Mucosa of stomach (tissue), 1 donor: ENCODE measurements around the gene SRGAP2C.
"Not testable (repeated sequence)": the region's sequence is repeated elsewhere in the genome, so short reads cannot be mapped to it uniquely, and the experiment has no call there.

ENCODE experiments used
- H3K27me3 ChIP-seq: one replicate; pipeline ENCODE4 v1.7.0; 2013; ENCODE audit warnings: mild to moderate bottlenecking, low read length; ENCODE audit not compliant: control insufficient read depth, insufficient read depth
- H3K36me3 ChIP-seq: one replicate; pipeline ENCODE4 v1.7.0; 2013; ENCODE audit warnings: low read length; ENCODE audit not compliant: control insufficient read depth, insufficient read depth
- H3K4me1 ChIP-seq: one replicate; pipeline ENCODE4 v1.7.0; 2013; ENCODE audit warnings: mild to moderate bottlenecking, low read length; ENCODE audit not compliant: control insufficient read depth, insufficient read depth
- H3K4me3 ChIP-seq: one replicate; pipeline ENCODE4 v1.7.0; 2013; ENCODE audit warnings: low read length
- H3K9ac ChIP-seq: one replicate; pipeline ENCODE4 v1.7.0; 2013; ENCODE audit warnings: mild to moderate bottlenecking, low read length, moderate library complexity
- H3K9me3 ChIP-seq: one replicate; pipeline ENCODE4 v1.7.0; 2013; ENCODE audit warnings: mild to moderate bottlenecking, low read length, moderate library complexity; ENCODE audit not compliant: control insufficient read depth
- donor health status: Pancreatic carcinoma.

The SRGAP2C gene

DNA sequence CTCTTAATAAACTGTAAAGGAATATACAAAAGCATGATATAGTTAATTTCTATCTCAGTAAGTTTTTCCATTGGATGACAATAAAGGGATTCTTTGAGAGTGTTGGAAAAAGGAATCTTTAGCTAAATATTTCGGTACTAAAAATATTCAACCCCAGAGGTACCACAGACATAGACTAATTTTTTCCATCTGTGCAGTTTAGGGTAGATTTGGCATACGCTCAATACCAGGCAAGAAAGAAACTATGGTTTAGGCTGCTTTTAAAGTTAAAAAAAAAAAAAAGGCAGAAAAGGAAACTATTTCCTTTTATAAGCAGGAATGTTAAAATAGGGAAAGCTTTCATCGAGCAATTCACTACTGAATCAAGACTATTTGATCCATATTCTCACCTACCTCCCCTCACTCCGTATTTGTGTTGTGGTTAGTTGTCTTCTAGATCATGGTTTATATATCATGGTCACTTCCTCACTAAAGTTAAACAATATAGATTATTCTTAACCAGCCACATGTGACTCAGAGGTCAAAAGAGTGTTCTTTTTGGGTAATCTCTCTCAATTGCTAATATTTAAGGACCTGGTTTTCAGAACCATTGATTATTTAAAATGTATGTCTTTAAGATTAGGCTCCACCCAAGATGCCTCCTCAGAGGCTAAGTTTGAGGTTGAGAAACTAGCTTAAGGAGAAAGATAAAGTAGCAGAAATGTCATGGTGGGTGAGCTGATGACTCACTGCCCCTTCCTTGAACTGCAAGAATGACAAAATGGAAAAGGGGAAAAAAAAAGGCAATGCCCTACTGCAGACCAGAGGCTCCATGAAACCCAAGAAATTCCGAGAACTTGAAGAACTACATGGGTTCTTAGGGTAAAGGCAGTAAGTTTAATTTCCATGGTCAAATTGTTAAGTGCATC lies 20.7 kb upstream of the SRGAP2C start:
- not testable (repeated sequence) for H3K4me1 ChIP-seq, H3K9ac ChIP-seq, H3K4me3 ChIP-seq, H3K9me3 ChIP-seq, H3K27me3 ChIP-seq, H3K36me3 ChIP-seq

GRCh38 chr1:121165296-121165695 lies 19.5 kb upstream of the SRGAP2C start:
- not testable (repeated sequence) for H3K4me3 ChIP-seq, H3K9me3 ChIP-seq, H3K4me1 ChIP-seq, H3K36me3 ChIP-seq, H3K9ac ChIP-seq, H3K27me3 ChIP-seq

DNA sequence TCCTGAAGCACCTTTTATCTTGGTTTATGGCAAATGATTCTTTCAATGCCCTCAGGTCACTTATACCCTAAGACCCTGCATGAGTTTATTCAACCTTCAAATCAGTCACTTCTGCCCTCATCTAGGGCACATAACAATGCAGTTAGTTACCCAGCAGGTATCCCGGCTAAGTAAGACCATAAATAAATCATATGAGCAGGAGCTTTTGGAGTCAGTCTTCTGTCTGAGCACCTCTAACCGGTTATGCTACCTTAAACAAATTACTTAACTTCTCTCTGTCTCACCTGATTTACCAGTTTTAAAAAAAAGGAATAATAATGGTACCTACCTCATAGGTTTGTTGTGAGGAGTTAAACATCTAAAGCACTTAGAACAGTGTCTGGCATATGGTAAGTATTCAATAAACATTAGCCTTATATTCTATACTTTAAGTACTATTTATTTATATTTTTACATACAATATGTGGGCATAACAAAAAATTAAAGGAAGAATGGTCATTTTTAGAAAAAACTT lies 17.5 kb upstream of the SRGAP2C start:
- H3K9me3 ChIP-seq: not testable (repeated sequence)

DNA sequence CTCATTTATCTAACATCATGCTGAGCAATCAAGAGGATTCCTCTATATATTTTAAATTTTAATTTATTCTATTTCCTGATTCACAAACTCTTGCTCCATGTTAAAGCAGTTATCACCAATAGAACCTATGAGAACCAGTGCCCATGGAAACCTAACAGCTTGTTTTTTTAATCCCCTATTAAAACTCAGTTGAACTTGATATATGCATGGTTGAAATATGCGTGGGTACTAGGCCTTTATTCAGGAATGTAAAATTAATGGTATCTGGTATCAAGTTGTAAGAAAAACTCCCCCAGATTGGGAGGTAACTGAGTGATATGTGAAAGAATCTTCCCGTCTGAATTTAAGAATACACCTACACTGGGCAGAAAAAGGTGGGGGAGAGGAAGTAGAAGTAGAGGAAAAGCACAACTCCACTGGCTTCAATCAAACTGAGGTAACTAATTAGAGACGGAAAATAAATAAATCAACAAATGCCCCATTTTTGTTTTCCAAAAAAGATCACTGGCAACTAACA lies 16.6 kb upstream of the SRGAP2C start:
- H3K9me3 ChIP-seq, H3K9ac ChIP-seq, H3K4me3 ChIP-seq, H3K36me3 ChIP-seq, H3K27me3 ChIP-seq, H3K4me1 ChIP-seq: not testable (repeated sequence)

More for the DNA sequence above, 17.5 kb upstream of the SRGAP2C start:
- H3K4me1 ChIP-seq, H3K36me3 ChIP-seq, H3K4me3 ChIP-seq, H3K9ac ChIP-seq, H3K27me3 ChIP-seq: not testable (repeated sequence)

GRCh38 chr1:121176649-121177048 lies 8.1 kb upstream of the SRGAP2C start:
- not testable (repeated sequence) for H3K4me3 ChIP-seq, H3K9ac ChIP-seq, H3K4me1 ChIP-seq

DNA sequence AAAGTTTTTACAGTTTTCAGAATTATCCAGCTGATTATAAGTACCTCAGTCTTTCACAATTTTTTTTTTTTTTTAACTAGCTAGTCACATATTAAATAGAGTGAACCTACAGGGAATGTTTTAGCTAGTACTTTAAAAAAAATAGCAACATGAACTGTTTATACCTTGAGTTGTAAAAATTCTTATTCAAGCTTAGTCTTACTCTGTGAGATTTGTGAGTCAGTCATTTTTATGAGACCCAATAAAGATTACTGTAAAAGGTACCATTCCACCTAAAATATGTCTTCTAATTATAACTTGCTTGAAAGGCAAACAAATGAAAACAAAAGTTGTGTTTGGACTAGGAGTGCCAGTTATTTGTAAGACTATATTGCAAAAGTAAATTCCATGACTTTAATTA lies 6.6 kb upstream of the SRGAP2C start:
- H3K4me3 ChIP-seq, H3K27me3 ChIP-seq, H3K9me3 ChIP-seq, H3K4me1 ChIP-seq, H3K36me3 ChIP-seq, H3K9ac ChIP-seq: not testable (repeated sequence)

More at GRCh38 chr1:121176649-121177048, 8.1 kb upstream of the SRGAP2C start:
- not testable (repeated sequence) for H3K9me3 ChIP-seq, H3K36me3 ChIP-seq, H3K27me3 ChIP-seq

- H3K4me1 ChIP-seq, H3K9me3 ChIP-seq, H3K36me3 ChIP-seq, H3K9ac ChIP-seq, H3K4me3 ChIP-seq, H3K27me3 ChIP-seq: not testable (repeated sequence)
These were observed 908 bp upstream of the SRGAP2C start for GRCh38 chr1:121183867-121184266.

GRCh38 chr1:121185140-121185708 lies 449 bp downstream of the SRGAP2C start:
- H3K4me1 ChIP-seq, H3K36me3 ChIP-seq, H3K27me3 ChIP-seq, H3K9ac ChIP-seq, H3K9me3 ChIP-seq, H3K4me3 ChIP-seq: not testable (repeated sequence)

DNA sequence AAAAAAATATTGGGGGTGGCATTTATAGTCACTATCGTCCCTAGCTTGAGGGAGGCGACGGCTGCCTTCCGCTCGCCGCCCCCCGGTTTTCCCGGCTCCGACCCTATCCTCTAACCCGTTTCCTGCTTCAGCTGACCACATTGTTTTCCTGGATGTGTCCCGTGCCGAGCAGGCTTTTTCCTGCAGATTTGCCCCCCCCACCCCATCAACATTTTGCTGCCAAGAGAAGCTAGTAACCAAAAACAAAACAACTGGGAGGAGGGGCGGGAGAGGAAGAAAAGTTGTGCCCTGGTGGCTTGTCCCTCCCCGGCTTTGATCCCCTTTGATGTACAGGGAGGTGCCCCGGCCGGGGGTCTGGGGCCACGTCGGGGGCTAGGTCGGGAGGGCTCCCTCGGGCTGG lies 1.4 kb downstream of the SRGAP2C start:
- not testable (repeated sequence) for H3K36me3 ChIP-seq, H3K27me3 ChIP-seq, H3K4me3 ChIP-seq, H3K9ac ChIP-seq, H3K4me1 ChIP-seq, H3K9me3 ChIP-seq

GRCh38 chr1:121187914-121188313 lies 3.1 kb downstream of the SRGAP2C start:
- H3K36me3 ChIP-seq, H3K4me1 ChIP-seq, H3K9ac ChIP-seq, H3K4me3 ChIP-seq, H3K9me3 ChIP-seq, H3K27me3 ChIP-seq: not testable (repeated sequence)

DNA sequence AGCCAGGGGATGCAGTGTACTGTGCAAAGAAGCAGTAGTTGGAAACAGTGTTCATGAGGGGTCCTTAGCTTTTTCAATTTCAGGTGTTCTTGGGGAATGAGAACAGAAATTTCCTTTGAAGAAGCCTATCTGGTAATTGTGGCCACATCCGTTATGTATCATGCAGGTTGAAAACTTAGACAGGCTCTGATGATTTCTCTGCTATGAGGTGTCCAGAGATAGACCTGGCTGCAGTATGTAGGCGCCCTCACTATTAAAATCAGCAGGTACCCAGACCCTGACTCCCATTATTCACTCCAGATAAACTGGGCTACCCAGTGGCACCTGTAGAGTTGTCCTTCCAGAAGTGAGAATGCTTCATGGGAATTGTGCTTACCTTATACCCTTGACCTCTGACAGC lies 7.7 kb downstream of the SRGAP2C start:
- not testable (repeated sequence) for H3K27me3 ChIP-seq, H3K9me3 ChIP-seq, H3K4me1 ChIP-seq, H3K9ac ChIP-seq, H3K4me3 ChIP-seq, H3K36me3 ChIP-seq

DNA sequence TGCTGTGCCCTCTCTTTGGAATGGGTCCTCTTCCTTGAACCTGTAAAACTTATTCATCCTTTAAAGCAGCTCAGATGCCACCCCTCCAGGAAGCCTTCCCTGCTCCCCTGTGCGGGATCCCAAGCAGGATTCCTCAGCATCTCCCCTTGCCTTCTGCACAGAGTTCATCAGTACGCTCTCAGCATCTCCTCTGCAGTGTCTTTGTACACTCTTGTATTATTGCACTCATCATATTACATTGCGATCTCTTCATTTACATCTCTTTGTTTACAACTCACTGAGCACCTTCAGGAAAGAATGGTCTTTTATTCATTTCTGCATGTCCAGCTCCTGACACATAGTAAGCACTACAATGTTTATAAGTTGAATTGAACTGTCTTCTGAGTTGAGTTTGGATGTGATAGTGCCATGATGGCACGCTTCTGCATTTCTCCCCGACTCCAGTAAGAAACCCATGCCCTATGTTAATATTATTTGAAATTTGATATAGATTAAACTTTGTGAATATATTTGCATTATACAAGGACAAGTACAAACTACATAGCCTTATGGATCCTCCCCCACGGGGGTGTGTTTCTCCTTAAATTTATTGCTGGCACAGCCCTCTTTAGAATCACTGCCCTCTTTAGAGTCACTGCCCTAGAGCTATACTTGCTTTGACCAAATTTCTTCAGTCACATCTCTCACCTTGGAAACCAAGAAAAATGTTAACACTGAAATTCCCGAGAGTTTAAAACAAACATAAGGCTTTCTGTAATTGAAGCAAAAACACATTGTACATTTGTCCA lies 12.5 kb downstream of the SRGAP2C start:
- not testable (repeated sequence) for H3K4me1 ChIP-seq, H3K36me3 ChIP-seq, H3K27me3 ChIP-seq, H3K9me3 ChIP-seq, H3K4me3 ChIP-seq, H3K9ac ChIP-seq
